Transverse colon (tissue), 4 donors: Measurements from ENCODE around the gene NEK1. TPM values are rescaled to one million over a fixed set of nuclear protein-coding genes. Genes with fewer than 3 reads are reported as not detected.
"Not testable (repeated sequence)": the region's sequence is repeated elsewhere in the genome, so short reads cannot be mapped to it uniquely, and the experiment has no call there.

Experiments
- DNase-seq: peaks from one replicate; pipeline ENCODE4 v3.0.0-alpha.2; 2019
- H3K27ac ChIP-seq, 4 donors: fragments of 200-600 bp; sonication (generic); 2 replicates each; pipeline ENCODE4 v1.5.1; 2016 to 2018; ENCODE audit warnings: inconsistent platforms in 4 of 4
- H3K27me3 ChIP-seq: fragments of 200-600 bp; sonication (generic); 2 replicates; pipeline ENCODE4 v1.5.1; 2017; ENCODE audit warnings: inconsistent platforms
- H3K36me3 ChIP-seq, 4 donors: fragments of 200-600 bp; sonication (generic); 2 replicates each; pipeline ENCODE4 v1.5.1; 2017 to 2019; ENCODE audit warnings: inconsistent platforms in 4 of 4
- H3K4me1 ChIP-seq, 4 donors: fragments of 200-600 bp; sonication (generic); 2 replicates each; pipeline ENCODE4 v1.5.1; 2017 to 2020; ENCODE audit warnings: inconsistent platforms in 4 of 4
- H3K4me3 ChIP-seq, 4 donors: fragments of 200-600 bp; sonication (generic); 1 replicate in 1 of 4; 2 replicates in 3 of 4; pipeline versions ENCODE4 v1.5.1 to v1.6.1; 2017 to 2019; ENCODE audit warnings: inconsistent platforms in 4 of 4
- H3K9me3 ChIP-seq, 2 donors: fragments of 200-600 bp; sonication (generic); 2 replicates each; pipeline ENCODE4 v1.5.1; 2017 to 2019; ENCODE audit warnings: inconsistent platforms in 2 of 2
- EP300 ChIP-seq: sonication (generic); formaldehyde crosslinking; IDR thresholded peaks from one replicate; pipeline ENCODE4 v1.6.1; 2017; ENCODE audit warnings: antibody characterized with exemption, low read depth
- POLR2A ChIP-seq: fragments of 450-650 bp; IDR thresholded peaks from one replicate; pipeline ENCODE4 v1.6.1; 2016; ENCODE audit warnings: antibody characterized with exemption, mild to moderate bottlenecking, moderate library complexity
- POLR2AphosphoS5 ChIP-seq, 3 donors: sonication (generic); formaldehyde crosslinking; IDR thresholded peaks; one replicate each; pipeline ENCODE4 v1.6.1; 2016; ENCODE audit warnings: antibody characterized with exemption in 3 of 3
- WGBS, 2 donors: methylation state at CpG; one replicate each; pipeline ENCODE4 v1.1.5; 2018; ENCODE audit warnings: low coverage in 1 of 2; 5-methylcytosine and 5-hydroxymethylcytosine counted together
- in situ Hi-C, 4 donors: fragments of 200-750 bp; cut with MboI; loops; one replicate each; pipeline versions ENCODE4 v1.15.0 to v1.15.1; 2017; ENCODE audit warnings: low sequenced_read_pairs in 3 of 4, low pct_ligation_motif_present in 1 of 4, low pct_unique_long_range_greater_than_20kb in 1 of 4
- intact Hi-C: fragments of 100-400 bp; cut with DNase I; formaldehyde crosslinking; loops from one replicate; pipeline ENCODE4 v1.15.1; 2023; ENCODE audit warnings: low total_unique reads
- total RNA-seq, 4 donors: library from RNA; depleted of rRNA; stranded (reverse); fragments of >200 nt; gene quantifications; one replicate each; pipeline ENCODE4 v1.1.0, GENCODE V29; 2016
- TF ChIP-seq, protein P1 (sequence below), 5 experiments: fragments of 200-600 bp in 3 of 5; fragments of 450-650 bp in 2 of 5; sonication (generic) in 3 of 5; IDR thresholded peaks; 1 replicate in 2 of 5; 2 replicates in 3 of 5; pipeline ENCODE4 v1.5.1; 2016 to 2017; ENCODE audit warnings: antibody characterized with exemption in 5 of 5, inconsistent platforms in 3 of 5, mild to moderate bottlenecking in 2 of 5, moderate library complexity in 1 of 5

The NEK1 gene
- total RNA-seq, 4 donors from 2014 or later = 7.6 to 14.9 (median 10.2) TPM

DNA sequence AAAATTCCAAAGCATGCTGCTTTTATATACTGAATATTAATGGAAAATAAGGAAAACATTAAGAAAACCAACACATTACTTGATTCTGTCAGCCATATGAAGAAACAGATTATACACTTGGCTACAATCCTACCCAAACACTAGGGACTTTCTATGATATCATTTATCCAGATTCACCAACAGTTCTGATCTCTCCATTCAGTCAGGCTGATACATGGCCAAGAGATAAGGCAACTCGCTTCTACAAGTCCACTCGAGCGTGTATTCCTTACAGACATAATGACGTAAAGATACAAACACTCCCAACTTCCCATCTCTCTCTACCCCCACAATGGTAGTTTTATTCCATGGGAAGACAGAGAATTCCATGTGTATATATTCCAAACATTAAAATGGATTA lies 44.5 kb downstream of the NEK1 start:
- in situ Hi-C loops = no loop called here
- H3K27ac ChIP-seq = no peak overlapping the region
- DNase-seq = no peak
- no peaks in the 10 kb centered on the region for H3K27me3 ChIP-seq
- intact Hi-C loops = no loop called here
- TF ChIP-seq POLR2A (no peak), EP300 (no peak), POLR2AphosphoS5 (IDR thresholded peaks at IDR 0.05) (no peak)
- TF ChIP-seq, protein P1, sequence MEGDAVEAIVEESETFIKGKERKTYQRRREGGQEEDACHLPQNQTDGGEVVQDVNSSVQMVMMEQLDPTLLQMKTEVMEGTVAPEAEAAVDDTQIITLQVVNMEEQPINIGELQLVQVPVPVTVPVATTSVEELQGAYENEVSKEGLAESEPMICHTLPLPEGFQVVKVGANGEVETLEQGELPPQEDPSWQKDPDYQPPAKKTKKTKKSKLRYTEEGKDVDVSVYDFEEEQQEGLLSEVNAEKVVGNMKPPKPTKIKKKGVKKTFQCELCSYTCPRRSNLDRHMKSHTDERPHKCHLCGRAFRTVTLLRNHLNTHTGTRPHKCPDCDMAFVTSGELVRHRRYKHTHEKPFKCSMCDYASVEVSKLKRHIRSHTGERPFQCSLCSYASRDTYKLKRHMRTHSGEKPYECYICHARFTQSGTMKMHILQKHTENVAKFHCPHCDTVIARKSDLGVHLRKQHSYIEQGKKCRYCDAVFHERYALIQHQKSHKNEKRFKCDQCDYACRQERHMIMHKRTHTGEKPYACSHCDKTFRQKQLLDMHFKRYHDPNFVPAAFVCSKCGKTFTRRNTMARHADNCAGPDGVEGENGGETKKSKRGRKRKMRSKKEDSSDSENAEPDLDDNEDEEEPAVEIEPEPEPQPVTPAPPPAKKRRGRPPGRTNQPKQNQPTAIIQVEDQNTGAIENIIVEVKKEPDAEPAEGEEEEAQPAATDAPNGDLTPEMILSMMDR (IDR thresholded peaks at IDR 0.05) = no peak
- peaks cover 0 to 6% (median 0%) of the 10 kb centered on the region in 4 donors for H3K4me1 ChIP-seq
- no peaks in the 10 kb centered on the region for H3K36me3 ChIP-seq
- 82 to 100% methylated on average over 4 of the region's 4 CpGs for WGBS, 2 donors
- no peaks in the 10 kb centered on the region for H3K9me3 ChIP-seq
- no peak overlapping the region for H3K4me3 ChIP-seq

DNA sequence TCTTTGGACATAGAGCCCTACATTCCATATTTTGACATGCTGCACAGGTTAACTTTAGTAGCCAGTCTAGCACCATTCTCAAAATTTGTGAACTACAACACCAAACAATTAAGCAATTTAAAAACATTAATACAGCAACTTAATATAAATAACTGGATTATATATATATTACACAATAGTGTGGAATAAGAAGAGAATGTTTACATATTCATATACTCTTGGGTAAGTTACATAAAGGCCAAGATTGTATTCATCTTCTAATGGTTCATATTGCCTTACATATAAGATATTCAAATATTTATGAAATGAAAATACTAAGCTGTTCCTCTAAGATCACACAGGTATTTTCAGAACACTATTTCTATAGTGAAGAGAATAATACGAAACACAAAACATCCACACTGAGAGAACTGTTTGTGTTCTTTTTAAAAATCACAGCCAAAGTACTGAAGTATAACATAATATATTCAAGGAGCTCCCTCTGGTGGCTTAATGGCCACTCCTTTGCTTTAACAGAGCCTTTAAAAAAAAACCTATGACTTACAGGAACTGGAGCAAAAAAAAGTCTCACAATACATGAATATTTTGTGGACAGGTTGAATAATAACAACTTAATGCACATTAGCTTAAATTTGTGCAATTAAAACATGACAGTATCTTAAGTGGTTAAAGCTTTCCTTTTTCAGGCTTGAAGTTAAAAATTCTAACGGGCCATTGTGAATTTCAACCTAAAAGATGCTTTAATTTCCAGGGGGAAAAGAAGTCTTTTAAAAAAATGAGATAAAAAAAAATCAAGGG lies 46.2 kb downstream of the NEK1 start:
- TF ChIP-seq POLR2A = no peak
- TF ChIP-seq, protein P1 (IDR thresholded peaks at IDR 0.05) = peak; percentile 46 to 71 (median 64)
- intact Hi-C loops = no loop called here
- DNase-seq = peak; percentile 14
- Histone ChIP-seq H3K4me1 (peaks cover 0 to 6% (median 0%) of the 10 kb centered on the region in 4 donors), H3K36me3 (no peaks in the 10 kb centered on the region), H3K27ac (no peak overlapping the region), H3K27me3 (no peaks in the 10 kb centered on the region), H3K9me3 (no peaks in the 10 kb centered on the region), H3K4me3 (no peak overlapping the region)
- 57% methylated on average over 2 of the region's 2 CpGs for WGBS, 2 donors
- in situ Hi-C loops = no loop called here

DNA sequence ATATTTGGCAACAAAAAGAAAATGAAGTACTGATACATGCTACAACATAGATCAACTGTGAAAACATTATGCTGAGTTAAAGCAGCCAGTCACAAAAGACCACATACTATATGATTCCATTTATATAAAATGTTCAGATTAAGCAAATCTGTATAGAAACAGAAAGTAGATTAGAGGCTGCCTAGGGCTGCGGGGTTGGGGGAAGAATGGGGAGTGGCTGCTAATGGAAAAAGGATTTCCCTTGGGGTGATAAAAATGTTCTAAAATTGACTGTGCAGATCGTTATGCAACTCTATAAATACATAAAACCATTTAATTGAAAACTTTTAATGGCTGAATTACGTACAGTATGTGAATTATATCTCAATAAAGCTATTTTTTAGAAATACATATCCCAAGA lies 46.8 kb downstream of the NEK1 start:
- intact Hi-C loops = no loop called here
- Histone ChIP-seq H3K4me3 (no peak overlapping the region), H3K4me1 (peaks cover 0 to 6% (median 0%) of the 10 kb centered on the region in 4 donors), H3K27ac (no peak overlapping the region), H3K9me3 (no peaks in the 10 kb centered on the region), H3K36me3 (no peaks in the 10 kb centered on the region), H3K27me3 (no peaks in the 10 kb centered on the region)
- TF ChIP-seq, protein P1 (IDR thresholded peaks at IDR 0.05) = no peak
- TF ChIP-seq POLR2AphosphoS5 (IDR thresholded peaks at IDR 0.05) (no peak), EP300 (no peak), POLR2A (no peak)
- in situ Hi-C loops = no loop called here
- WGBS, 2 donors = 59 to 61% methylated on average over 3 of the region's 3 CpGs
- no peak for DNase-seq

DNA sequence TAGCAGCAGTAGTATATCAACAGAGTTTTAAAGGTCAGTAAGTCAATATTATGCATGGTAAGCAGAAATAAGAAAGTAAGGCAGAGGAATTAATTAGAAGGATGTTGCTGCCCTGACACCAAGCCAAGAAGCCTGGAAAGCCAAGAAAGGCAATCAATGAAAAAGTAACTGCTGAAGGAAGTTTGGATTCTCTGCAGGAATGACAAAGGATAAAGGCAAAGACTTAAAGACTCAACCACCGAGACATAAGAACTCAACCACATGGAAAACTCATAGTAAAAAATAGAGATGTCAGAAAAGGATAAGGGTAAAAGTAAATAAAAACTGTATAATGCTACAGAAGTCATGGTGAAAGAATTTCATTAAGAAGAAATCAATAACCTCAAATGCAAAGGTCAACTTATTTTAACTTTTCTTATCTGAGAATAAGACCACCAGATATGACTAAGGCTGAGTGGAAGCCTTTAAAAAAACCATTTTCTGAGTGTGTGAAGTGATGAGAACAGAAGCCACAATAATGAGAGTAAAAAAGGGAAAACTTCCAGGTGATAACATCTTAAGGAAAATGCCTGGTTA lies 55.2 kb downstream of the NEK1 start:
- no peaks in the 10 kb centered on the region for H3K9me3 ChIP-seq
- no peak overlapping the region for H3K4me3 ChIP-seq
- intact Hi-C loops (no loop called here), in situ Hi-C loops (no loop called here)
- peaks cover 0 to 10% (median under 1%) of the 10 kb centered on the region in 4 donors for H3K36me3 ChIP-seq
- no peaks in the 10 kb centered on the region for H3K4me1 ChIP-seq
- no peaks in the 10 kb centered on the region for H3K27me3 ChIP-seq
- no peak for DNase-seq
- TF ChIP-seq EP300 (no peak), POLR2AphosphoS5 (IDR thresholded peaks at IDR 0.05) (no peak), POLR2A (no peak)
- TF ChIP-seq, protein P1 (IDR thresholded peaks at IDR 0.05) = no peak
- no peak overlapping the region for H3K27ac ChIP-seq
- 80 to 100% methylated on average over 1 of the region's 1 CpG for WGBS, 2 donors

DNA sequence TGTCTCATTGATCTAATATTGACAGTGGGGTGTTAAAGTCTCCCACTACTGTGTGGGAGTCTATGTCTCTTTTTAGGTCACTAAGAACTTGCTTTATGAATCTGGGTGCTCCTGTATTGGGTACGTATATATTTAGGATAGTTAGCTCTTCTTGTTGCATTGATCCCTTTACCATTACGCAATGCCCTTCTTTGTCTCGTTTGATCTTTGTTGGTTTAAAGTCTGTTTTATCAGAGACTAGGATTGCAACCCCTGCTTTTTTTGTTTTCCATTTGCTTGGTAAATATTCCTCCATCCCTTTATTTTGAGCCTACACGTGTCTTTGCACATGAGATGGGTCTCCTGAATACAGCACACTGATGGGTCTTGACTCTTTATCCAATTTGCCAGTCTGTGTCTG lies 65.8 kb downstream of the NEK1 start:
- DNase-seq, intact Hi-C loops, H3K27ac ChIP-seq, H3K4me3 ChIP-seq, H3K27me3 ChIP-seq, H3K4me1 ChIP-seq, H3K36me3 ChIP-seq, in situ Hi-C loops: not testable (repeated sequence)
- WGBS, 2 donors = 89 to 97% methylated on average over 4 of the region's 4 CpGs
- H3K9me3 ChIP-seq = peaks cover 12 to 14% of the 10 kb centered on the region in 2 donors
